Stimulated activated CD4-positive, alpha-beta T cell treated with anti-CD3 and anti-CD28 coated beads, Interleukin-15, amount 100 ng/mL, for 24 hours (primary cell): ENCODE results near the gene GLTPD2.

ENCODE experiments used
- DNase-seq: peaks from one replicate; pipeline ENCODE4 v3.0.0-alpha.2; 2020

The GLTPD2 gene

GRCh38 chr17:4788807-4789700 lies at the start of gene GLTPD2:
GLTPD2 (plus strand) TSS chr17:4788964; CDS start chr17:4789012, 48 bp downstream.
- DNase-seq = no peak

GRCh38 chr17:4739122-4740024 lies 49.4 kb upstream of the GLTPD2 start, which contains the start of the genes CXCL16 and ZMYND15:
CXCL16 (minus strand) TSS chr17:4739928; CDS start chr17:4739339, 589 bp downstream.
ZMYND15 (plus strand) TSS chr17:4739833; CDS start chr17:4740549, 716 bp downstream.
- peak; percentile 67 for DNase-seq

GRCh38 chr17:4740025-4740351 lies 48.8 kb upstream of the GLTPD2 start:
- DNase-seq = no peak

GRCh38 chr17:4740584-4740983 lies 48.2 kb upstream of the GLTPD2 start:
- DNase-seq = no peak

- DNase-seq = no peak
These were observed 47.2 kb upstream of the GLTPD2 start for GRCh38 chr17:4741544-4741943.

GRCh38 chr17:4742133-4742532 lies 46.6 kb upstream of the GLTPD2 start:
- DNase-seq = no peak

- no peak for DNase-seq
These were observed 46.1 kb upstream of the GLTPD2 start for GRCh38 chr17:4742629-4743028.

- DNase-seq = no peak
These were observed 45.5 kb upstream of the GLTPD2 start for GRCh38 chr17:4743216-4743615.

- no peak for DNase-seq
These were observed 44.9 kb upstream of the GLTPD2 start for GRCh38 chr17:4743898-4744297.

GRCh38 chr17:4744999-4745969 lies 43.5 kb upstream of the GLTPD2 start:
- DNase-seq = no peak

GRCh38 chr17:4747847-4748246 lies 40.9 kb upstream of the GLTPD2 start:
- no peak for DNase-seq

- DNase-seq = no peak
These were observed 40.1 kb upstream of the GLTPD2 start for GRCh38 chr17:4748686-4749085.

- no peak for DNase-seq
These were observed 38.2 kb upstream of the GLTPD2 start for GRCh38 chr17:4750606-4751005.

GRCh38 chr17:4751932-4752331 lies 36.8 kb upstream of the GLTPD2 start:
- DNase-seq = no peak

- no peak for DNase-seq
These were observed 35.4 kb upstream of the GLTPD2 start for GRCh38 chr17:4753392-4753791.

GRCh38 chr17:4759776-4760236 lies 29.0 kb upstream of the GLTPD2 start:
- no peak for DNase-seq

GRCh38 chr17:4764595-4764994 lies 24.2 kb upstream of the GLTPD2 start:
- DNase-seq = no peak

- DNase-seq = no peak
These were observed 22.6 kb upstream of the GLTPD2 start for GRCh38 chr17:4766201-4766600.

- DNase-seq = no peak
These were observed 22.0 kb upstream of the GLTPD2 start for GRCh38 chr17:4766723-4767122.

GRCh38 chr17:4768298-4768697 lies 20.5 kb upstream of the GLTPD2 start:
- no peak for DNase-seq

GRCh38 chr17:4769628-4770027 lies 19.1 kb upstream of the GLTPD2 start:
- DNase-seq = no peak

GRCh38 chr17:4771519-4772234 lies 17.1 kb upstream of the GLTPD2 start, which contains the start of gene TM4SF5:
TM4SF5 (plus strand) TSS chr17:4771886; CDS start chr17:4771923, 37 bp downstream.
- DNase-seq = no peak
